HPDE6-E6E7 (cell line): ENCODE measurements around the gene PLSCR5.

Source experiments
- DNase-seq: peaks from one replicate; pipeline ENCODE4 v3.0.0; 2011; ENCODE audit warnings: missing footprints; ENCODE audit errors: extremely low spot score

PLSCR5 gene

DNA sequence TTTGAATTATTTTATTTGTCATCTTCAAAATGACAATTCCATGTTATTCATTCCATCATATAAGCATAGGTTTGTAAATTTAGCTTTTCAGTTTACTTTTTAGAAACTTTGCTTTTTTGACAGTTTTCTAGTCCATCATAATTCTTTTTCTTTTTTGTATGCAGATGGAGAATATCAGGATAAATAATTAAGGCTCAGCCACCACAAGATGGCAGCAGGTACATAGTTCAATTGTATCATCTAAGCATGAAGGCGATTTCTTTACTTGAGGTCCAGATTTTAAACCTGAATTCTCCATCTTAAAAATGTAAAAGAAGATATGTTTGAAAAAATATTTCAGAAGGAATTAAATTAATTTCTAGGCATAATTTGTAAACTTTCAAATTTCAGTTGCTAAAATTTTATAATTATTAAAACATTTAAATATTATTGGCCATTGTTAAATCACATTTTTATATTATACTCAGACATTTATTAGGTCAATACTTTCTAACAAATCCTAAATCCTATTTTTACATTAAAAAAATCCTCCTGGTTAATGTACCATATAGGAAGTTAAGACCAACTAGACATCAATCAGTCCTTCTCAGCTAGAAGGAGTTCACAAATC is 15.1 kb downstream of the PLSCR5 start:
- DNase-seq, result peak; percentile 11

DNA sequence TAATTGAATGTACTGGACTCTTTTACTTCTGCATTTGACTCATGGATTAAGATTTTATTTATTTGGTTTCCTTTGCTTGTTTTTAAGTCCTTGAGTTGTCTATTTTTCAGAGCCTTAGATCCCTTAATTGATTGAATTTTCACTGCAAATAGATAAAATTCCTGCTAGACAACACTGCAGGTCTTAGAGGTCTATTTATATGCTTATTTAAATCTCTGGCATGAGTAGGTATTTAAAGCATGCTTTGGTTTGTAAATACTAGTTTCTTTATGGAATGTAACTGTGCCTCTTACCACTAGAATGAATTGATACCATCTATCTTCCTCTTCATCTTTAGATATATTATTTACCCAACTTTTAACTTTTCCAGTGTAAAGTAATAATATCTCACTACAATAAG is 20.0 kb downstream of the PLSCR5 start:
- no peak for DNase-seq

DNA sequence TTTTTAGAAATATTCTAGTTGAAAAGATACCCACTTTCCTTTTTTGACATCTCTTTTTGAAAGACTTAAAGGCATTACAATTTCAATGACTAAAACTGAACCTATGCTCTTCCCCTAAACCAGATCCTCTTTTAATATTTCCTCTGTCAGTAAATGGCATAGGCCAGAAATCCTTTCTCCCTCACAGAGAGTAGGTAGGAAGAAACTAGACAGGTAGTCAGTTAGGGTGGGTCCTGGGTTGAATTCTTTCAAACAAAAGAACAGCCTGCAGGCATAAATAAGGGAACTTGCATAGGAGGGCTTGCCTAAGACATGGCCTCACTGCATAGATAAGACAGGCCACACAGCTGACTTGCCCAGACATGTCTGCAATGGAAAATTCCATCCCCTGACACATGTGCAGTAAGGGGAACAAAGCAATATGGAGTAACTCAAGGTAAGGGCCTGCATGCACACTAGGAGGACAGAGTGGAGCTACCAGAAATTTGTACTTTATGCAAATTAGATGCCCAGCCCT is 23.1 kb downstream of the PLSCR5 start:
- peak; percentile 27 for DNase-seq

DNA sequence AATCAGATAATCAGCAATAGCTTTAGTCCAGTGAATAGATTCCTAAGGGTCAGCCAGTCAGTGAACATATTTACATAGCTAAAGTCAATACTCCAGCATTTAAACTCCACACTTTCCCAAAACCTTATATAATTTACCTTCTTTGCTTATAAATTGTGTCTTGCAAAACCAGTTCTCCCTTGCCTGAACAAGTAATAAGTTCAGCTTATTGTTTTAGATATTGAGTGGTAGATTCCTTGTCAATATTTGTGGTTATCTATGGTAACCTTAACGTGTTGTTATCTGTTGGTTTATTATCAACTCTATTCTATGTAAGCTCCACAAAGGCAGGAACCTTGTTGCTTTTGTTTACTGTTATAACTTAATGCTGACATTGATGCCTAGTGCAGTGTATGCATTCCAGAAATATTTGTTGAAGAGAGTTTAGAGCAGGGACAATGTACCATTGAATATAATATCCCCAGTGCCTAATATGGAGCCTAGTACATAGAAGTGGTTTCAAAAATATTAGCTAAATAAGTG is 24.0 kb downstream of the PLSCR5 start:
- no peak for DNase-seq

DNA sequence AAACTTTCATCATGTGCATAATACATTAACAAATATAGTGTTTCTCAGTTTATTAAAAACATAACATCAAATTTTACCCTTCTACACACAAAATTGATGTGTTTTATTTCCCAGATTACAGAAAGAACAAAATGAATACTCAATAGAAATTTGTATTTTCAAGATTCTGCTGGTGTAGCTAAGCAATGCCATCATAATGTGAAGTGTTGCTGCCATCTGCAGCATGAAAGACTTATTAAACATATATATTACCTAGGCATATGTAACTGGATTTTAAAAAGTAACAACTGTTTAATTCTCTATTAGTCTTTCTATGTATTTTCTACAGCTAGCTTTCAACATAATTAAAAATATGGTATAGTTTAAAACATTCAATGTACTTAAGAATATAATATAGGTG is 27.5 kb downstream of the PLSCR5 start:
- DNase-seq, result no peak

DNA sequence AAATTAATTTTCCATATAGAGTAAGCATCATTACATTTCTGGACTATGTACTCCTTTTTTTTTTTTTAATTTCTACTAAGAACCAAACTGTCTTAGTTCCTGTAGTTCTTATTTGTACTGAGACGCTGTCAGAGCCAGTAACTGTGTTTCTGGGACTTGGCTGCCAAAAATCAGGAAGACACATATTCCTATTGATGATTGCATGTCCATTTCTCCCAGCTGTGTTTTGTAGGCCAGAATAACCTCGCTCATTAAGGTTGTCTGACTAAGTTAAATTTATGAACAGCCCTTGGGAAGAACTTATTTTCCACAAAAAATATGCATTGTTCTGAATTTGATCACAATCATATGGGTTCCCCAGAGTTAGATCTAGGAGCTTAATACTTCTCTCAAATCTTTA is 29.5 kb downstream of the PLSCR5 start:
- no peak for DNase-seq

DNA sequence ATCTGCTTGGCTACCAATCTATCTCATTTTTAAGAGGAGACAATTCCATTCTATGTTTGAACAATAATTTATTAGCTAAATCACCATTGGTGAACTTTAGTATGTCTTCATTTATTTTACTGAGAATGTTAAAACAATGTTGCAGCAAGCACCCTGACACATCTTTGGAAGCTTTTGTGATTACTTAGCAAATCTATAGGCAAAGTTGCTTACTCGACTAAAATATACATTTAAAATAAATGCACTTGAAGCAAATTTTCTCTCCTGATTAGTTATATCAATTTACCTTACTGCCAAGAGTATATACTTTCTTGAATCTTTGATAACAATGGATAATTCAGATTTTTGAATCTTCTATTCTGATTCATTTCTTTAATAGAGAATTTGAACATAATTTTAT is 31.0 kb downstream of the PLSCR5 start:
- no peak for DNase-seq

DNA sequence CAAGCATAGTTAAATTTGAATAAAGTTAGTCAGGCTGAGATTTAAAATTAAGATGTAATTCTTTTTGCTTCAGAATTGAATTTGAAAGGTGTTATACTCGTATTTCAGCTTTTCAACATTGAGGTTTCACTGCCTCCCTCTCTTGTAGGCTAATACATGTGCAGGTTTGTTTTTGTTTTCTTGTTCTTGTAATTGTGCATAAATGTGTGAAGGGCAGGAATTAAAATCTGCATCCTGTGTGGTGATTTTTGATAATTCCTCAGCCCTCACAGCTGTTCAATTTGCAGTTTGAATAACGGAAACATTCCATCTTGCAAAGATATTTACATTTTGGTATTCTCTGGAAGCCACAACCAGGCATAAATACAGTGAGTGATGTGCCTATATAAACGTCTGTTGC is 35.8 kb downstream of the PLSCR5 start:
- DNase-seq, result no peak

DNA sequence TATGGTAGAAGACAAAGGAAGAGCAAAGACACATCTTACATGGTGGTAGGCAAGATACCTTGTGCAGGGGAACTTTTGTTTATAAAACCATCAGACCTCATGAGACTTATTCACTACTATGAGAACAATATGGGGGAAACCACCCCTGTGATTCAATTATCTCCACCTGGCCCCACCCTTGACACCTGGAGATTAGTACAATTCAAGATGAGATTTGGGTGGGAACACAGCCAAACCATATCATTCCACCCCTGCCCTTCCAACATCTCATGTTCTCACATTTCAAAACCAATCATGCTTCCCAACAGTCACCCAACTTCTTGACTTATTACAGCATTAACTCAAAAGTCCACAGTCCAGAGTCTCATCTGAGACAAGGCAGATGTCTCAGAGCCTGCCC is 39.0 kb downstream of the PLSCR5 start:
- DNase-seq, result no peak

DNA sequence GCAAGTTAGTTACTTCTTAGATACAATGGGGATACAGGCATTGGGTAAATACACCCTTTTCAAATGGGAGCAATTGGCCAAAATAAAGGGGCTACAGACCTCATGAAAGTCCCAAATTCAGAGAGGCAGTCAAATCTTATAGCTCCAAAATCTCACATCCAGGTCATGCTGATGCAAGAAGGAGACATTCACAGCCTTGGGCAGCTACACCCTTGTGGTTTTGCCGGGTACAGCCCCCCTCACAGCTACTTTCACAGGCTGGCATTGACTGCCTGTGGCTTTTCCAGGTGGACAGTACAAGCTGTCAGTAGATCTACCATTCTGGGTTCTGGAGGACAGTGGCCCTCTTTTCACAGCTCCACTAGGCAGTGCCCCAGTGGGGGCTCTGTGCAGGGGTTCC is 43.3 kb downstream of the PLSCR5 start:
- no peak for DNase-seq

DNA sequence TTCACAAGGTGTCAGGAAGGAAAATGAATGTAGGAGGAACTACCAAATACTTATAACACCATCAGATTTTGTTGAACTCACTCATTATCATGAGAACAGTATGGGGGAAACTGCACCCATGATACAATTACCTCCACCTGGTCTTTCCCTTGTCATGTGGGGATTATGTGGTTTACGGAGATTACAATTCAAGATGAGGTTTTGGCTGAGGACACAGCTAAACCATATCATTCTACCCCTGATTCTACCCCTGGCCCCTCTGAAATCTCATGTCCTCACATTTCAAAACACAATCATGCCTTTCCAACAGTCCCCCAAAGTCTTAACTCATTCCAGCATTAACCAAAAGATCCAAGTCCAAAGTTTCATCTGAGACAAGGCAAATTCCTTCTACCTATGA is 43.7 kb downstream of the PLSCR5 start:
- no peak for DNase-seq

DNA sequence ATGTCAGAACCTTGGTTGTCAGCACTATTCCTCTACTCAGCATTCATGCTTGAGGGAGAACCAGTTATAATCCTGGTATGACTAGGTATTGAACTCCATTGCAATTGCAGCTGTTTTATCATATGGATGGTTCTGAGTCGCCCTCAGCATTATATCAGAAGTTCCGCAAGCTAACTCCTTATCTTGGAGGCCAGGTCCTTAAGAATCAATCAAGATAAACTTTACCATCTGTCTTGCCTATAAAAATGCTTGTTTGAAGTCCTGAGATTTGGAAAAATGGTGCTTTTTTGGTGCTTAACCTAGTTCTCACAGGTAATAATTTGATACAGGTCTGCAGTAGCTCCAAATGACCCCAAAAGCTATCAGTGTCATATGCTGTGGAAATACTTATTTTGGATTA is 44.5 kb downstream of the PLSCR5 start:
- no peak for DNase-seq

DNA sequence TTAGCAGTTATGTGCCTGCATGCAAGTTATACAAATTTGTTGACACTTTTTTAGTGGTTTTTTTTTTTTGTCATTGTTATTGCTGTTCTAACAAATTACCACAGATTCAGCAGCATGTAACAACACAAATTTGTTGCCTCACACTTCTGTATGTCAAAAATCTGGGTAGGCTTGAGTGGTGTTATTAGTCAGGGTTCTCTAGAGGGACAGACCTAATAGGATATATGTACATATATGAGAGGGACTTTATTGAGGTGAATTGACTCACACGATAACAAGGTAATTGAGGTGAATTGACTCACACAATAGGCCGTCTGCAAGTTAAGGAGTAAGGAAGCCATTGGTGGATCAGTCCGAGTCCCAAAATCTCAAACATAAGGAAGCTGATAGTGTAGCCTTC is 45.8 kb downstream of the PLSCR5 start:
- no peak for DNase-seq

DNA sequence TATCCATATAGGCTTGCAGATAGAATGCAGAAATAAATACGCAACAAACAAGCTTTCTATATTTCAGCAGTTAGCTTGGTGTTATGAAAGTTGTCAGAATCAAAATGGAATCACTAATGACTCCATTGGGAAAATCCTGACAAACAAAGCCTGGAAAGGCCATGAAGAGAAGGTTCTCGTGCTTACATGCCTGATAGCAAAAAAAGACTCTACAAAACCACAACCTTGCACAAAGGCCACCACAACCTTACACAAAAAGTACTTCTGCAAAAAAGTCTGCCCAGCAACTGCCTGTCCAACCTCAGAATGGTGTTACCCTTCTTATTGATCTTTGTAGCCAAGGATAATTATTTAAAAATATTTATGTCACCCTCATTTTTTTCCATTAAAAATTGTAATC is 46.4 kb downstream of the PLSCR5 start:
- DNase-seq, result no peak

DNA sequence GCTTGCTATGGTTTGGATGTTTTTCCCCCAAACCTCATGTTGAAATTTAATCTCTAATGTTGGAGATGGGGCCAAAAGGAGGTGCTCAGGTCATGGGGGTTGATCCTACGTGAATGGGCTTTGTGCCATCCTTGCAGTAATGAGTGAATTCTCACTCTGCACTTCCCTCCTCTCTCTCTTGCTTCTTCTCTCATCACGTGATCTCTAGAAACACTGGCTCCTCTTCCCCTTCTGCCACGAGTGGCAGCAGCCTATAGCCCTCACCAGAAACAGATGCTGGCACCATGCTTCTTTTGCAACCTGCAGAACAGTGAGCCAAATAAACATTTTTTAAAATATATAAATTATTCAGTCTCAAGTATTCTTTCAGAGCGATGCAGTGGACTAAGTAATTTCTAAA is 47.4 kb downstream of the PLSCR5 start:
- no peak for DNase-seq

DNA sequence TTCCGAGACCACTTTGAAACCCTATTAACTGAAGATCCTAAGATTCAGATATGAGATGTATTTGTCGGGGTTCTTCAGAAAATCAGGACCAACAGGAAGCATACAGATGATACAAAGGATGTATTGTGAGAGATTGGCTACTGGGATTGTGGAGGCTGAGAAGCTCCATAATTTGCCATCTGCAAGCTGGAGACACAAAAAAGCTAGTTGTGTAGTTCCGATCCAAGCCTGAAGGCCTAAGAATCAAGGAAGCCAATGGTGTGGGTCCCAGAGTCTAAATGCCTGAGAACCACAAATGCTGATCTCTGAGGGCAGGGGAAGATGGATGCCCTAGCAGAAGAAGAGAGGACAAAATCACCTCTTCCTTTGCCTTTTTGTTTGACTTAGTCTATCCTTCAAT is 49.8 kb downstream of the PLSCR5 start:
- DNase-seq, result no peak

DNA sequence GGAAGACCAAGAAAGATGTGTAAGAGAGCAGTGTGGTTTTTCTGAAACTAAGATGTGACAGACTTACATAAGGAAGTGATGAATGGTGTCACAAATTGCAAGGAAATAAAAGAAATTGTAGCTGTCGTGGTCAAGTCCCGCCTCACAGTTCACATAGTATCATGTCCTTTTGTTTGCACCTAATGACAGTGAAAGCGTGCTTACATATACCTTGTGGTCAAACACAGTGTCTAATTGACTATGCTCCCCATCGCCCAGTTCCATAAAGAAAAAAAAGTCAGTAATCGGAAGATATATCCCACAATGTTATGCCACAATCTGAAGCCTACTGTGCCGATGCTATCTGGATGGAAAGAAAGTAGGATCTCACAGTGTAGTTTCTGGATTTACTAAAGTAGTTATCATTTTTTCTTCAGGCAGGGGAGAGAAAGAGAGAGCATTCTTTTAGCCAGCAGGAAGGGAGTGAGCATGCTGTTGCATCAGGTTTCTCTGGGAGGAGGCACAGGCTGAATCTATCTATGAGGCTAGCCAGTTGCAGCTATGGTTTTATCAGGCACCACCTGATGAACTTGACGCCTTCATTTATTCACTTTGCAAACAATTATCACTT is 50.9 kb downstream of the PLSCR5 start:
- no peak for DNase-seq

DNA sequence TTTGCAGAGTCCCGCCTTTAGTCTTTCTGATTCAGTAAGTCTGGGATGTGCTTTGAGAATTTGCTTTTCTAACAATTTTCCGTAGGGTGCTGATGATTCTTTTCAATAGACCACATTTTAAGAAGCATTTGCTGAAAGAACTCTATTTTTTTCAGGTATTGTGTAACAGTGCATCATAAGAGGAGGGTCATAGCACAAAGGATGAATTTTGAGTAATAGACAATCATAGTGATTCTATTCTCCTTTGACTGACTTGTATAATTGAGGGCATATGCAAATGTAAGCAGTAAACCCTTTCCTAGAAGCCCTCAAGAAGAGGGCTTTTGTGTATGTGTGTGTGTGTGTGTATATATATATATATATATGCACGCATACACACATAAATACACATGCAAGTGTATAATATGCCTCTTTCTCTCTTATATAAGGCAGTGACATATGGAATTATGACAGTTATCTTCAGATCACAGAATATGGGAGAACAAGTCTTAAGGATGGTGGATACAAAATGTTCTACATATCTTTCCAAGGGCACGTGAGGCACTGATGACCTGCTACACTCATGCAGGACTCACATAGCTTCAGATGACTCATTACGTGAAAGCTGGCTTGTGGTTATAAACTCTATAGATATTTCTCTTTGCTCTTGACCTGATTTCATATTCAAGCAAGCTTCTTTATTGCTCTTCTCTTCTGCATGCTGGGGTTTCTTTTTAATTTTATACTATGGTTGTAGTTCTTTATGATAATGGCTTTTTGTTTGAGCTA is 54.2 kb downstream of the PLSCR5 start:
- DNase-seq, result peak; percentile 64

DNA sequence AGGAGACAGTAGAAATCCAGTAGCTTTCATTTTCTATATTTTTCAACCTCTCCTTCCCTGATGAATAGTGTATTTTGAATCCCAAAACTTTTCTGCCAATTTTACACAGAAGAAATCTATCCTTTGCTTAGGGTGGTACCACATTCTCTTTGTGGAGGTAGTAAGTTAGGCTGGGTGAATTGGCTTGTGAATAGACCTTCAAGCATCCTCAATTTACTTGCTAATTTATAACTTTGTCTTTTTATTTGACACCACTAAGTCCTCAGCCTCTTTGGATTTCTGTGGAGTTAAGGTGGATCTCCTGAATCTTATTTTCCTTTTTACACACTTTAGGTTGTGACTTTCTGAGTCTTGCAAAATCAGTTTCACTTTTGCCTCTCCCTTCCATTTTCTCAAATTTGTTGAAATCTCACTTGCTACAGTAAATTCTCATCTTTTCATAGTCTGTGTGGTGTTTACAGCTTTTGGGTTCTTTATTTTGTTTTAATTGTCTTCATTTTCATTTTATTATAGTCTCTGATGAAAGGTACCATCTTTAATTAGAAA is 55.0 kb downstream of the PLSCR5 start:
- DNase-seq, result no peak

DNA sequence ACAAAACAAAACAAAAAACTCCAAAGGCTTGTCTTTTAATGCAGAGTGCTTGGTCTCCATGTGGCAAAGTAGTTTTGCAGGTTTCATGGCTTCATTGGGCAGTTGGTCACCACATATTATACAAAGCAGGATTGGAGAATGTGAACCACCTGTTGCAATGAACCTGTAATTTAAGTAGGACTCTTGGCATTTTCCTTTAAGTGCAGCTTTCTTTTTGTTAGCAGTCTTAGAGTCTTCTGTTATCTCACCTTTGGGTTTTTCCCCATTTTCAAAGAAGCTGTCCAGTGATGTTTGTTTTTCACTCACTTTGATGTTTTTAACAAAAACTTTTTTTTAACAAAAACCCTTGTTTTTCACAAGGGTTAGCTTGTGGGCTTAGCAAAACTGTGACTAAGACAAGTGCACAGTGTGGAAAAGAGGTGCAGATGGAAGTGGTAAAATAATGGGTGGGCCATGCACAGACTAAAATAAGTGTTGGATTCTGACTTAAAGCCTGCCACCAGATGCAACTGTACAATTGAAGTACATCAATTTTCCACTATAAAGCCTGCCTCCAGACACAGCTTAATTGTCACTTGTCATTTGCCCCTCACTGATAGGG is 57.8 kb downstream of the PLSCR5 start:
- DNase-seq, result no peak

DNA sequence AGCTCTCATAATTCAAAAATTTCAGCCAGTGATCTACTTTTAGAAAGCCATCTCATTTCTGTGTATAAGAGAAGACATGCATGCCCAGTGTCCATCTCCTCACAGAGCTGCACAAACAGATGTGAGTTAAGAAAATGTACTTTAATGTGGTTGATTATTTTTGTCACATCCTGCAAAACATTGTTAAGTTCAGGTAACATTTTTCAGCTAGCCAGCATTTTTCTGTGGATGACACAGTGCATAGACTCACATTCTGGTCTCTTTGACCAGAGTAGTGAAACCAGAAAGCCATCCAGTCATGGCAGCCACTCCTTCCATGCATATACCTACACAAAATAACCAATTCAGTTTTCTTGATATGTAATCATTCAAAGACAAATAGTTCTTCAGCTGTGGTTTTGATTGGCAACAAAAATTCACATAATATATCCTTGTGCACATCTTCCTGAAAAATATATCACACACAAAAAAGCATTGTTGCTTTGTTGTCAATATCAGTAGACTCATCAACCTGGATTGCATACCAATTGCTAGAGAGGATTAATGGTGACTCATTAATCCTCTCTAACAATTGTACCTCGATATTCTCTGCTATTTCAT is 58.7 kb downstream of the PLSCR5 start:
- DNase-seq, result no peak
